PC-3 (cell line): ENCODE measurements around the gene CSTF2T. TPM values are rescaled to one million over a fixed set of nuclear protein-coding genes. Genes with fewer than 3 reads are reported as not detected.
A peak's percentile ranks its signal among the peaks of the same experiment; 100 is the strongest.

Source experiments
- ATAC-seq: fragments of 200-7000 bp; cut with Tn5 transposase; 2 replicates; pipeline ENCODE4 v1.9.1; 2020; ENCODE audit warnings: mild to moderate bottlenecking, moderate library complexity
- BruUV-seq: library from RNA; stranded (reverse); fragments of 400-500 nt; replicated peaks from 2 replicates; lab custom pipeline; 2021; lab: Mats Ljungman, UMichigan
- CTCF ChIA-PET: fragments of 300-600 bp; sonication (Branson Sonifier 250); formaldehyde crosslinking; loops from one replicate; lab custom pipeline; 2022; ENCODE audit warnings: antibody characterized with exemption; lab: Charles Lee
- POLR2A ChIA-PET: fragments of 300-600 bp; sonication (Branson Sonifier 250); formaldehyde crosslinking; loops from one replicate; lab custom pipeline; 2022; ENCODE audit warnings: antibody characterized with exemption; ENCODE audit not compliant: unreplicated experiment; lab: Charles Lee
- DNase-seq: peaks from one replicate; pipeline ENCODE4 v3.0.0-alpha.2; 2015
- H2AFZ ChIP-seq: fragments of 300-600 bp; sonication (generic); 2 replicates; pipeline ENCODE4 v1.6.0; 2016; ENCODE audit warnings: antibody characterized with exemption, low read length
- H3F3A ChIP-seq: fragments of 300-600 bp; sonication (generic); one replicate; pipeline ENCODE4 v1.6.0; 2017; ENCODE audit warnings: antibody characterized with exemption, low read length, control low read depth, mild to moderate bottlenecking; ENCODE audit not compliant: unreplicated experiment
- H3K27ac ChIP-seq: fragments of 300-600 bp; sonication (generic); 2 replicates; pipeline ENCODE4 v1.5.1; 2016; ENCODE audit warnings: mild to moderate bottlenecking, low read length
- H3K27me3 ChIP-seq: fragments of 300-600 bp; sonication (generic); 2 replicates; pipeline ENCODE4 v1.6.1; 2016; ENCODE audit warnings: low read length, mixed read lengths
- H3K36me3 ChIP-seq: fragments of 300-600 bp; sonication (generic); 2 replicates; pipeline ENCODE4 v1.6.1; 2016; ENCODE audit warnings: low read depth, mixed run types, low read length, mixed read lengths
- H3K4me1 ChIP-seq: fragments of 300-600 bp; sonication (generic); 2 replicates; pipeline ENCODE4 v1.5.1; 2016; ENCODE audit warnings: low read length; ENCODE audit not compliant: insufficient read depth
- H3K4me2 ChIP-seq: fragments of 300-600 bp; sonication (generic); 2 replicates; pipeline ENCODE4 v1.6.0; 2016; ENCODE audit warnings: low read length
- H3K4me3 ChIP-seq: fragments of 300-600 bp; sonication (generic); 2 replicates; pipeline ENCODE4 v1.5.1; 2016; ENCODE audit warnings: mild to moderate bottlenecking, low read length, mixed read lengths
- H3K79me2 ChIP-seq: fragments of 300-600 bp; sonication (generic); 2 replicates; pipeline ENCODE4 v1.6.1; 2017; ENCODE audit warnings: low read length, mixed read lengths
- H3K9ac ChIP-seq: fragments of 300-600 bp; sonication (generic); 2 replicates; pipeline ENCODE4 v1.6.0; 2016; ENCODE audit warnings: mild to moderate bottlenecking, low read length
- H3K9me2 ChIP-seq: fragments of 300-600 bp; sonication (generic); replicated peaks from 2 replicates; pipeline ENCODE4 v1.6.1; 2016; ENCODE audit warnings: mixed run types, low read length, mixed read lengths
- H3K9me3 ChIP-seq: fragments of 300-600 bp; sonication (generic); 2 replicates; pipeline ENCODE4 v1.6.1; 2016; ENCODE audit warnings: low read length, mixed read lengths
- H4K20me1 ChIP-seq: fragments of 300-600 bp; sonication (generic); 2 replicates; pipeline ENCODE4 v1.6.1; 2016; ENCODE audit warnings: low read length, mixed read lengths
- CTCF ChIP-seq: fragments of 300-600 bp; sonication (generic); conservative IDR thresholded peaks from 2 replicates; pipeline ENCODE4 v1.5.1; 2017; ENCODE audit warnings: antibody characterized with exemption, low read depth, mild to moderate bottlenecking, low read length
- EZH2 ChIP-seq: fragments of 300-600 bp; sonication (generic); IDR thresholded peaks from one replicate; pipeline ENCODE4 v1.6.1; 2017; ENCODE audit warnings: antibody characterized with exemption, mild to moderate bottlenecking, low read length; ENCODE audit not compliant: unreplicated experiment
- EZH2phosphoT487 ChIP-seq: fragments of 300-600 bp; sonication (generic); IDR thresholded peaks from 2 replicates; pipeline ENCODE4 v1.6.1; 2018; ENCODE audit warnings: mild to moderate bottlenecking, antibody characterized with exemption, low read length, borderline replicate concordance
- intact Hi-C: fragments of 100-400 bp; cut with micrococcal nuclease; formaldehyde crosslinking; loops from 2 replicates; pipeline ENCODE4 v1.9.0; 2023
- total RNA-seq: library from RNA; depleted of rRNA; stranded (reverse); fragments of >200 nt; gene quantifications from 2 replicates; pipeline ENCODE4 v1.2.3, GENCODE V29; 2014

CSTF2T gene
- total RNA-seq, 1 experiment from 2014 or later = 45.2 TPM

- CTCF ChIA-PET = no interaction called here
- Histone ChIP-seq H2AFZ (no peak overlapping the region), H3K9me3 (no peaks in the 10 kb centered on the region), H3K4me3 (no peak overlapping the region), H3K36me3 (no peaks in the 10 kb centered on the region), H3K27me3 (no peaks in the 10 kb centered on the region), H3K4me2 (no peak overlapping the region), H3K9me2 (no peaks in the 10 kb centered on the region), H3K4me1 (peaks cover 39% of the 10 kb centered on the region), H4K20me1 (no peaks in the 10 kb centered on the region), H3K27ac (no peak overlapping the region), H3F3A (no peaks in the 10 kb centered on the region), H3K9ac (no peak overlapping the region), H3K79me2 (no peaks in the 10 kb centered on the region)
- no TSS peak for BruUV-seq
- TF ChIP-seq CTCF (no peak), EZH2phosphoT487 (no peak), EZH2 (no peak)
- ATAC-seq = no peak
- POLR2A ChIA-PET = no interaction called here
- DNase-seq = no peak
- intact Hi-C loops = no loop called here
These were observed 12.1 kb downstream of the CSTF2T start for GRCh38 chr10:51687296-51687695.

GRCh38 chr10:51685768-51686167 lies 13.6 kb downstream of the CSTF2T start:
- Histone ChIP-seq H3K4me1 (peaks cover 43% of the 10 kb centered on the region), H3K4me2 (peak overlapping the region; percentile 11; the same call in 1 of the 2 replicates), H2AFZ (no peak overlapping the region), H3K36me3 (no peaks in the 10 kb centered on the region), H4K20me1 (no peaks in the 10 kb centered on the region), H3K9me2 (no peaks in the 10 kb centered on the region), H3K9me3 (no peaks in the 10 kb centered on the region), H3F3A (no peaks in the 10 kb centered on the region), H3K4me3 (no peak overlapping the region), H3K27me3 (no peaks in the 10 kb centered on the region), H3K27ac (no peak overlapping the region), H3K9ac (no peak overlapping the region), H3K79me2 (no peaks in the 10 kb centered on the region)
- CTCF ChIA-PET = no interaction called here
- peak; percentile 64 for ATAC-seq
- POLR2A ChIA-PET = no interaction called here
- intact Hi-C loops = no loop called here
- DNase-seq = peak; percentile 93
- TF ChIP-seq EZH2 (no peak), CTCF (no peak), EZH2phosphoT487 (no peak)
- BruUV-seq = no TSS peak

GRCh38 chr10:51683031-51683691 lies 16.2 kb downstream of the CSTF2T start:
- Histone ChIP-seq H3F3A (no peaks in the 10 kb centered on the region), H3K4me1 (peaks cover 36% of the 10 kb centered on the region), H3K27ac (peak overlapping the region; percentile 55), H4K20me1 (no peaks in the 10 kb centered on the region), H3K79me2 (no peaks in the 10 kb centered on the region), H3K9me2 (no peaks in the 10 kb centered on the region), H3K4me2 (peak overlapping the region; percentile 34), H3K4me3 (no peak overlapping the region), H3K9ac (no peak overlapping the region), H3K9me3 (no peaks in the 10 kb centered on the region), H3K27me3 (no peaks in the 10 kb centered on the region), H2AFZ (peak overlapping the region; percentile 3; the same call in 1 of the 2 replicates), H3K36me3 (no peaks in the 10 kb centered on the region)
- ChIA-PET POLR2A (interaction anchor here (0.6 to 0.7 kb wide), 2 partner anchors 112 to 547 kb away, joined by 4 to 5 read pairs; no protein-coding TSS in a partner anchor), CTCF (interaction anchor here (0.5 to 1.0 kb wide), 5 partner anchors 36 to 533 kb away, joined by 3 to 6 read pairs (median 3); no protein-coding TSS in a partner anchor)
- BruUV-seq = no TSS peak
- DNase-seq (peak; percentile 84), ATAC-seq (peak; percentile 65)
- intact Hi-C loops = loop anchor here (5.0 kb wide), 2 partner anchors 136 to 216 kb away; no protein-coding TSS in a partner anchor
- TF ChIP-seq CTCF = no peak
- no peak for TF ChIP-seq EZH2
- TF ChIP-seq EZH2phosphoT487 = no peak
